ENCODE results near the gene PNO1.

DNA sequence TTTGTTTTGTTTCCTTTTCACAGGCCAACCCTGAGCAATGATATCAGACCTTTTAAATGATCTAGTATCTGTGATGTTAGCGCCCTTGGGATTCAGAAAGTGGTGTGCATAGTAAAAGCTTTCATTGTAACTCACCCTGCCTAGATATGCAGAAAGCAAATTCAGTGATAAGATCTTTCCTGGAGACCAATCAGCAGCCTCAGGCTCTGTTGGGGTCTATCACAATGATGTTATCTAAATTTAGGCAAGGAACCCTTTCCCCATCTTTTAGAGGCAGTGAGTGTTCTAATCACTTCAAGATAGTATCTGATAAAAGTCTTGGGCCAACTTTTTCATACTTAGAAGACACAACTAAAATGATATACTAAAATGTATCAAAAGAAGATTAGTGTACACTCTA lies 23.6 kb upstream of the PNO1 start:
- TF ChIP-seq, protein P1, sequence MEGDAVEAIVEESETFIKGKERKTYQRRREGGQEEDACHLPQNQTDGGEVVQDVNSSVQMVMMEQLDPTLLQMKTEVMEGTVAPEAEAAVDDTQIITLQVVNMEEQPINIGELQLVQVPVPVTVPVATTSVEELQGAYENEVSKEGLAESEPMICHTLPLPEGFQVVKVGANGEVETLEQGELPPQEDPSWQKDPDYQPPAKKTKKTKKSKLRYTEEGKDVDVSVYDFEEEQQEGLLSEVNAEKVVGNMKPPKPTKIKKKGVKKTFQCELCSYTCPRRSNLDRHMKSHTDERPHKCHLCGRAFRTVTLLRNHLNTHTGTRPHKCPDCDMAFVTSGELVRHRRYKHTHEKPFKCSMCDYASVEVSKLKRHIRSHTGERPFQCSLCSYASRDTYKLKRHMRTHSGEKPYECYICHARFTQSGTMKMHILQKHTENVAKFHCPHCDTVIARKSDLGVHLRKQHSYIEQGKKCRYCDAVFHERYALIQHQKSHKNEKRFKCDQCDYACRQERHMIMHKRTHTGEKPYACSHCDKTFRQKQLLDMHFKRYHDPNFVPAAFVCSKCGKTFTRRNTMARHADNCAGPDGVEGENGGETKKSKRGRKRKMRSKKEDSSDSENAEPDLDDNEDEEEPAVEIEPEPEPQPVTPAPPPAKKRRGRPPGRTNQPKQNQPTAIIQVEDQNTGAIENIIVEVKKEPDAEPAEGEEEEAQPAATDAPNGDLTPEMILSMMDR (conservative IDR thresholded peaks at IDR 0.05; ENCODE audit: low read length), result no peak
- no peak for TF ChIP-seq EZH2phosphoT487 (IDR thresholded peaks at IDR 0.05; ENCODE audit: borderline replicate concordance)

All from Loucy (cell line).